SK-N-SH (cell line): ENCODE results near the gene PTCD2. TPM values are rescaled to one million over a fixed set of nuclear protein-coding genes. Genes with fewer than 3 reads are reported as not detected.
"Not testable (repeated sequence)": the region's sequence is repeated elsewhere in the genome, so short reads cannot be mapped to it uniquely, and the experiment has no call there.

ENCODE experiments used
- CTCF ChIA-PET: fragments of 300-600, 350-600 bp; formaldehyde crosslinking; extraction: SDS; loops from one replicate; lab custom pipeline; 2021; lab: Yijun Ruan, JAX
- POLR2A ChIA-PET: fragments of 350-600 bp; sonication (Branson Sonifier 250); formaldehyde crosslinking; extraction: SDS; loops from one replicate; lab custom pipeline; 2020; ENCODE audit warnings: antibody characterized with exemption, inconsistent platforms; lab: Yijun Ruan, JAX
- DNase-seq: peaks from one replicate; pipeline ENCODE4 v3.0.0; 2012
- H2AFZ ChIP-seq: fragments of 200-600 bp; sonication (generic); 2 replicates; pipeline ENCODE4 v1.8.1; 2016; ENCODE audit warnings: antibody characterized with exemption, mild to moderate bottlenecking, low read depth
- H3F3A ChIP-seq: fragments of 200-600 bp; sonication (generic); replicated peaks from 2 replicates; pipeline ENCODE3; 2016; ENCODE audit warnings: antibody characterized with exemption, mild to moderate bottlenecking; ENCODE audit not compliant: insufficient read depth
- H3K27ac ChIP-seq, 2 experiments: fragments of 200-500 bp in 1 of 2; fragments of 200-600 bp in 1 of 2; sonication (Bioruptor generic) in 1 of 2; sonication (generic), shearing (Covaris generic) in 1 of 2; 2 replicates each; pipeline versions ENCODE4 v1.5.1 to v1.6.1; 2014 to 2016; ENCODE audit warnings: low read depth in 2 of 2, inconsistent platforms in 1 of 2, low read length in 1 of 2, mild to moderate bottlenecking in 1 of 2, mixed read lengths in 1 of 2
- H3K27me3 ChIP-seq: fragments of 200-600 bp; sonication (generic), shearing (Covaris generic); 2 replicates; pipeline ENCODE4 v1.6.1; 2016; ENCODE audit warnings: mixed run types; ENCODE audit not compliant: insufficient read depth
- H3K36me3 ChIP-seq, 2 experiments: fragments of 200-500 bp in 1 of 2; fragments of 200-600 bp in 1 of 2; sonication (Bioruptor generic) in 1 of 2; sonication (generic) in 1 of 2; replicated peaks in 1 of 2; 2 replicates each; pipeline versions ENCODE3 to v1.5.1; 2014 to 2016; ENCODE audit warnings: low read length in 1 of 2, mild to moderate bottlenecking in 1 of 2; ENCODE audit not compliant: insufficient read depth in 2 of 2, control insufficient read depth in 1 of 2
- H3K4me1 ChIP-seq, 2 experiments: fragments of 200-500 bp in 1 of 2; fragments of 200-600 bp in 1 of 2; sonication (Bioruptor generic) in 1 of 2; sonication (generic), shearing (Covaris generic) in 1 of 2; 2 replicates each; pipeline versions ENCODE4 v1.5.1 to v1.6.1; 2014 to 2016; ENCODE audit warnings: low read depth in 1 of 2, low read length in 1 of 2, mixed run types in 1 of 2; ENCODE audit not compliant: insufficient read depth in 2 of 2, control insufficient read depth in 1 of 2
- H3K4me2 ChIP-seq: fragments of 200-600 bp; sonication (generic), shearing (Covaris generic); 2 replicates; pipeline ENCODE4 v1.6.1; 2017; ENCODE audit warnings: mixed run types
- H3K4me3 ChIP-seq, 2 experiments: fragments of 200-500 bp in 1 of 2; fragments of 200-600 bp in 1 of 2; sonication (Bioruptor generic) in 1 of 2; sonication (generic), shearing (Covaris generic) in 1 of 2; 2 replicates each; pipeline versions ENCODE4 v1.5.1 to v1.8.1; 2014 to 2016; ENCODE audit warnings: low read depth in 2 of 2, inconsistent platforms in 1 of 2, low read length in 1 of 2, mild to moderate bottlenecking in 1 of 2, mixed read lengths in 1 of 2, moderate library complexity in 1 of 2
- H3K79me2 ChIP-seq: fragments of 200-600 bp; sonication (generic); 2 replicates; pipeline ENCODE4 v1.8.1; 2017; ENCODE audit warnings: mild to moderate bottlenecking; ENCODE audit not compliant: insufficient read depth
- H3K9ac ChIP-seq: fragments of 200-600 bp; sonication (generic); 2 replicates; pipeline ENCODE4 v1.6.1; 2017; ENCODE audit warnings: mixed run types
- H3K9me2 ChIP-seq: fragments of 200-600 bp; sonication (generic); 2 replicates; pipeline ENCODE4 v1.6.1; 2017; ENCODE audit warnings: mixed run types
- H3K9me3 ChIP-seq: fragments of 200-600 bp; sonication (generic); 2 replicates; pipeline ENCODE4 v1.6.1; 2017; ENCODE audit warnings: mixed run types, mild to moderate bottlenecking, moderate library complexity
- H4K20me1 ChIP-seq: fragments of 200-600 bp; sonication (generic); 2 replicates; pipeline ENCODE4 v1.6.1; 2017; ENCODE audit warnings: mild to moderate bottlenecking, mixed run types; ENCODE audit not compliant: insufficient read depth
- CTCF ChIP-seq: fragments of 200-600 bp; sonication (generic); IDR thresholded peaks from 2 replicates; pipeline ENCODE4 v1.6.1; 2017; ENCODE audit warnings: antibody characterized with exemption, mild to moderate bottlenecking, moderate library complexity
- ELF1 ChIP-seq: IDR thresholded peaks from 2 replicates; pipeline ENCODE4 v1.4.0; 2012
- FOXJ3 ChIP-seq: sonication (generic); formaldehyde crosslinking; IDR thresholded peaks from 2 replicates; pipeline ENCODE4 v1.5.1; 2020; ENCODE audit warnings: mild to moderate bottlenecking, missing genetic modification reagents
- FOXM1 ChIP-seq: IDR thresholded peaks from 2 replicates; pipeline ENCODE4 v1.4.0; 2012; ENCODE audit warnings: low read depth, mild to moderate bottlenecking
- JUND ChIP-seq: IDR thresholded peaks from 2 replicates; pipeline ENCODE4 v1.4.0; 2012
- MAX ChIP-seq: IDR thresholded peaks from 2 replicates; pipeline ENCODE4 v1.4.0; 2012; ENCODE audit warnings: low read depth
- NFIC ChIP-seq: IDR thresholded peaks from 2 replicates; pipeline ENCODE4 v1.4.0; 2012; ENCODE audit warnings: borderline replicate concordance
- RAD21 ChIP-seq: IDR thresholded peaks from 2 replicates; pipeline ENCODE4 v1.6.1; 2012; ENCODE audit warnings: mild to moderate bottlenecking, low read length
- RXRA ChIP-seq: IDR thresholded peaks from 2 replicates; pipeline ENCODE4 v1.4.0; 2012; ENCODE audit warnings: low read depth, mild to moderate bottlenecking, borderline replicate concordance
- SMC3 ChIP-seq: IDR thresholded peaks from 2 replicates; pipeline ENCODE4 v1.6.1; 2012; ENCODE audit warnings: low read depth, low read length, improper control_type of control experiment
- TAF1 ChIP-seq: IDR thresholded peaks from 2 replicates; pipeline ENCODE4 v1.6.1; 2012; ENCODE audit warnings: low read depth, mild to moderate bottlenecking, low read length, moderate library complexity, borderline replicate concordance
- TCF12 ChIP-seq: IDR thresholded peaks from 2 replicates; pipeline ENCODE4 v1.4.0; 2012
- ZBTB33 ChIP-seq: IDR thresholded peaks from 2 replicates; pipeline ENCODE4 v1.4.0; 2012; ENCODE audit warnings: low read depth, borderline replicate concordance
- WGBS: methylation state at CpG from one replicate; pipeline ENCODE4 v1.1.6; 2017; ENCODE audit warnings: low lambda C conversion rate; 5-methylcytosine and 5-hydroxymethylcytosine counted together
- polyA plus RNA-seq, 3 experiments: library from polyadenylated mRNA; depleted of rRNA; stranded (reverse); fragments of >200 nt; gene quantifications; 2 replicates each; pipeline ENCODE4 v1.2.3, GENCODE V29; 2012

PTCD2 gene
- polyA plus RNA-seq, 1 of the 3 experiments (the other 2 are of a cell fraction), result 6.7 TPM

- 66% methylated on average over 4 of the region's 4 CpGs for WGBS
- Histone ChIP-seq H3K4me1 (no peaks in the 10 kb centered on the region; a peak in 1 of 4 replicates), H2AFZ (no peak overlapping the region), H3K79me2 (no peaks in the 10 kb centered on the region), H3K9me2 (no peaks in the 10 kb centered on the region), H3K36me3 (no peaks in the 10 kb centered on the region), H3K27ac (no peak overlapping the region), H3F3A (no peaks in the 10 kb centered on the region), H3K27me3 (no peaks in the 10 kb centered on the region), H3K9me3 (peaks cover 4% of the 10 kb centered on the region; the same call in 1 of the 2 replicates), H4K20me1 (no peaks in the 10 kb centered on the region), H3K4me3 (no peak overlapping the region), H3K9ac (no peak overlapping the region), H3K4me2 (no peak overlapping the region)
- TF ChIP-seq SMC3 (no peak; the same call in 1 of the 2 replicates), FOXM1 (no peak), FOXJ3 (no peak), CTCF (peak; percentile 45), RXRA (no peak), MAX (no peak), TAF1 (no peak), ZBTB33 (no peak), TCF12 (no peak), RAD21 (peak; percentile 48), JUND (no peak), NFIC (no peak), ELF1 (no peak)
- CTCF ChIA-PET, result interaction anchor here (0.7 to 2.1 kb wide), 3 partner anchors 22 to 808 kb away, joined by 3 to 7 read pairs (median 3); no protein-coding TSS in a partner anchor
- DNase-seq, result no peak
- POLR2A ChIA-PET, result no interaction called here
Observed at GRCh38 chr5:72402959-72403628, 82.9 kb downstream of the PTCD2 start.

- H3K27me3 ChIP-seq, H3K9ac ChIP-seq, POLR2A ChIA-PET, H3K79me2 ChIP-seq, H3K27ac ChIP-seq, H2AFZ ChIP-seq, H3K4me3 ChIP-seq, H3K4me1 ChIP-seq, H3K4me2 ChIP-seq, H4K20me1 ChIP-seq, H3K9me2 ChIP-seq, DNase-seq, H3K36me3 ChIP-seq, H3K9me3 ChIP-seq, H3F3A ChIP-seq: not testable (repeated sequence)
- 98% methylated on average over 3 of the region's 3 CpGs for WGBS
- CTCF ChIA-PET, result interaction anchor here (1.6 kb wide), 1 partner anchor 21 kb away, joined by 3 read pairs; no protein-coding TSS in a partner anchor
Observed at GRCh38 chr5:72404771-72405170, 84.6 kb downstream of the PTCD2 start.
